WTC11 (cell line): Measurements from ENCODE around the gene ERBB2. TPM values are rescaled to one million over a fixed set of nuclear protein-coding genes. Genes with fewer than 3 reads are reported as not detected.
A peak's percentile ranks its signal among the peaks of the same experiment; 100 is the strongest.

Source experiments
- AFF4 ChIP-seq: sonication (generic); formaldehyde crosslinking; IDR thresholded peaks from 2 replicates; pipeline ENCODE4 v1.8.1; 2023; ENCODE audit warnings: mild to moderate bottlenecking, missing genetic modification reagents, borderline replicate concordance
- ATF2 ChIP-seq: sonication (generic); formaldehyde crosslinking; IDR thresholded peaks from 2 replicates; pipeline ENCODE4 v1.8.1; 2022; ENCODE audit warnings: low read depth, missing genetic modification reagents, borderline replicate concordance
- CBFB ChIP-seq: sonication (generic); formaldehyde crosslinking; IDR thresholded peaks from 2 replicates; pipeline ENCODE4 v1.8.1; 2022; ENCODE audit warnings: mild to moderate bottlenecking, low read depth, missing genetic modification reagents
- FOXJ3 ChIP-seq: sonication (generic); formaldehyde crosslinking; IDR thresholded peaks from 2 replicates; pipeline ENCODE4 v1.9.0; 2021; ENCODE audit warnings: missing genetic modification reagents, mild to moderate bottlenecking, borderline replicate concordance
- GABPB1 ChIP-seq: sonication (generic); formaldehyde crosslinking; IDR thresholded peaks from 2 replicates; pipeline ENCODE4 v1.8.1; 2023; ENCODE audit warnings: mild to moderate bottlenecking, missing genetic modification reagents
- IRF2 ChIP-seq: sonication (generic); formaldehyde crosslinking; IDR thresholded peaks from 2 replicates; pipeline ENCODE4 v1.8.0; 2022; ENCODE audit warnings: low read depth, missing genetic modification reagents, borderline replicate concordance
- MAX ChIP-seq: sonication (generic); formaldehyde crosslinking; IDR thresholded peaks from 2 replicates; pipeline ENCODE4 v1.8.0; 2022; ENCODE audit warnings: mild to moderate bottlenecking, missing genetic modification reagents
- MXD4 ChIP-seq: fragments of 250-450 bp; sonication (Bioruptor Pico); IDR thresholded peaks from 2 replicates; pipeline ENCODE4 v1.8.0; 2021; ENCODE audit warnings: mild to moderate bottlenecking, moderate library complexity, borderline replicate concordance
- MYBL2 ChIP-seq: sonication (generic); formaldehyde crosslinking; IDR thresholded peaks from 2 replicates; pipeline ENCODE4 v1.8.1; 2023; ENCODE audit warnings: mild to moderate bottlenecking, moderate library complexity, missing genetic modification reagents
- NR1H2 ChIP-seq: sonication (generic); formaldehyde crosslinking; IDR thresholded peaks from 2 replicates; pipeline ENCODE4 v1.9.0; 2021; ENCODE audit warnings: mild to moderate bottlenecking, moderate library complexity, missing genetic modification reagents
- OVOL2 ChIP-seq: fragments of 250-450 bp; sonication (Bioruptor Pico); IDR thresholded peaks from 2 replicates; pipeline ENCODE4 v1.9.0; 2021; ENCODE audit warnings: mild to moderate bottlenecking, borderline replicate concordance
- SMAD3 ChIP-seq: sonication (generic); formaldehyde crosslinking; IDR thresholded peaks from 2 replicates; pipeline ENCODE4 v1.8.0; 2022; ENCODE audit warnings: missing genetic modification reagents, mild to moderate bottlenecking, borderline replicate concordance
- TEAD1 ChIP-seq: sonication (generic); formaldehyde crosslinking; IDR thresholded peaks from 2 replicates; pipeline ENCODE4 v1.8.0; 2022; ENCODE audit warnings: mild to moderate bottlenecking, missing genetic modification reagents
- ZBTB21 ChIP-seq: sonication (generic); formaldehyde crosslinking; IDR thresholded peaks from 2 replicates; pipeline ENCODE4 v1.8.1; 2023; ENCODE audit warnings: mild to moderate bottlenecking, missing genetic modification reagents, borderline replicate concordance
- ZMAT4 ChIP-seq: fragments of 250-450 bp; sonication (Bioruptor Pico); IDR thresholded peaks from 2 replicates; pipeline ENCODE4 v1.9.0; 2021; ENCODE audit warnings: mild to moderate bottlenecking
- ZNF219 ChIP-seq: sonication (generic); formaldehyde crosslinking; IDR thresholded peaks from 2 replicates; pipeline ENCODE4 v1.8.0; 2023; ENCODE audit warnings: missing genetic modification reagents, mild to moderate bottlenecking, borderline replicate concordance
- ZNF423 ChIP-seq: fragments of 250-450 bp; sonication (Bioruptor Pico); IDR thresholded peaks from 2 replicates; pipeline ENCODE4 v2.1.2; 2022; ENCODE audit warnings: mild to moderate bottlenecking, moderate library complexity
- ZNF512 ChIP-seq: sonication (generic); formaldehyde crosslinking; IDR thresholded peaks from 2 replicates; pipeline ENCODE4 v1.8.1; 2022; ENCODE audit warnings: missing genetic modification reagents, borderline replicate concordance
- total RNA-seq: library from RNA; stranded (reverse); gene quantifications from 3 replicates; pipeline ENCODE4 v1.2.3, GENCODE V29; 2021
- TF ChIP-seq, protein P1 (sequence below): sonication (generic); formaldehyde crosslinking; IDR thresholded peaks from 2 replicates; pipeline ENCODE4 v1.8.1; 2023; ENCODE audit warnings: mild to moderate bottlenecking, missing genetic modification reagents
- TF ChIP-seq, protein P2 (sequence below): sonication (generic); formaldehyde crosslinking; IDR thresholded peaks from 2 replicates; pipeline ENCODE4 v1.8.1; 2022; ENCODE audit warnings: mild to moderate bottlenecking, moderate library complexity, missing genetic modification reagents
- TF ChIP-seq, protein P3 (sequence below): sonication (generic); formaldehyde crosslinking; IDR thresholded peaks from 2 replicates; pipeline ENCODE4 v1.8.0; 2023; ENCODE audit warnings: mild to moderate bottlenecking, missing genetic modification reagents
- TF ChIP-seq, protein P4 (sequence below): fragments of 250-450 bp; sonication (Bioruptor Pico); conservative IDR thresholded peaks from 2 replicates; pipeline ENCODE4 v1.9.0; 2021; ENCODE audit warnings: mild to moderate bottlenecking

ERBB2 gene
- total RNA-seq, 1 experiment from 2014 or later: 209 TPM

- TF ChIP-seq AFF4: no peak
- no peak for TF ChIP-seq MAX (CRISPR knock-in tag)
- TF ChIP-seq MXD4 (CRISPR knock-in tag): no peak
- TF ChIP-seq, protein P1, sequence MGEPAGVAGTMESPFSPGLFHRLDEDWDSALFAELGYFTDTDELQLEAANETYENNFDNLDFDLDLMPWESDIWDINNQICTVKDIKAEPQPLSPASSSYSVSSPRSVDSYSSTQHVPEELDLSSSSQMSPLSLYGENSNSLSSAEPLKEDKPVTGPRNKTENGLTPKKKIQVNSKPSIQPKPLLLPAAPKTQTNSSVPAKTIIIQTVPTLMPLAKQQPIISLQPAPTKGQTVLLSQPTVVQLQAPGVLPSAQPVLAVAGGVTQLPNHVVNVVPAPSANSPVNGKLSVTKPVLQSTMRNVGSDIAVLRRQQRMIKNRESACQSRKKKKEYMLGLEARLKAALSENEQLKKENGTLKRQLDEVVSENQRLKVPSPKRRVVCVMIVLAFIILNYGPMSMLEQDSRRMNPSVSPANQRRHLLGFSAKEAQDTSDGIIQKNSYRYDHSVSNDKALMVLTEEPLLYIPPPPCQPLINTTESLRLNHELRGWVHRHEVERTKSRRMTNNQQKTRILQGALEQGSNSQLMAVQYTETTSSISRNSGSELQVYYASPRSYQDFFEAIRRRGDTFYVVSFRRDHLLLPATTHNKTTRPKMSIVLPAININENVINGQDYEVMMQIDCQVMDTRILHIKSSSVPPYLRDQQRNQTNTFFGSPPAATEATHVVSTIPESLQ (CRISPR knock-in tag): no peak
- TF ChIP-seq MYBL2 (CRISPR knock-in tag): no peak
- no peak for TF ChIP-seq ATF2 (CRISPR knock-in tag)
- TF ChIP-seq ZNF512 (CRISPR knock-in tag): no peak
- no peak for TF ChIP-seq ZMAT4 (CRISPR knock-in tag)
- TF ChIP-seq ZNF423: peak; percentile 97
- TF ChIP-seq, protein P2, sequence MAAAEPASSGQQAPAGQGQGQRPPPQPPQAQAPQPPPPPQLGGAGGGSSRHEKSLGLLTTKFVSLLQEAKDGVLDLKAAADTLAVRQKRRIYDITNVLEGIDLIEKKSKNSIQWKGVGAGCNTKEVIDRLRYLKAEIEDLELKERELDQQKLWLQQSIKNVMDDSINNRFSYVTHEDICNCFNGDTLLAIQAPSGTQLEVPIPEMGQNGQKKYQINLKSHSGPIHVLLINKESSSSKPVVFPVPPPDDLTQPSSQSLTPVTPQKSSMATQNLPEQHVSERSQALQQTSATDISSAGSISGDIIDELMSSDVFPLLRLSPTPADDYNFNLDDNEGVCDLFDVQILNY: no peak
- no peak for TF ChIP-seq FOXJ3 (CRISPR knock-in tag)
- no peak for TF ChIP-seq CBFB (CRISPR knock-in tag)
- no peak for TF ChIP-seq IRF2
- TF ChIP-seq, protein P3, sequence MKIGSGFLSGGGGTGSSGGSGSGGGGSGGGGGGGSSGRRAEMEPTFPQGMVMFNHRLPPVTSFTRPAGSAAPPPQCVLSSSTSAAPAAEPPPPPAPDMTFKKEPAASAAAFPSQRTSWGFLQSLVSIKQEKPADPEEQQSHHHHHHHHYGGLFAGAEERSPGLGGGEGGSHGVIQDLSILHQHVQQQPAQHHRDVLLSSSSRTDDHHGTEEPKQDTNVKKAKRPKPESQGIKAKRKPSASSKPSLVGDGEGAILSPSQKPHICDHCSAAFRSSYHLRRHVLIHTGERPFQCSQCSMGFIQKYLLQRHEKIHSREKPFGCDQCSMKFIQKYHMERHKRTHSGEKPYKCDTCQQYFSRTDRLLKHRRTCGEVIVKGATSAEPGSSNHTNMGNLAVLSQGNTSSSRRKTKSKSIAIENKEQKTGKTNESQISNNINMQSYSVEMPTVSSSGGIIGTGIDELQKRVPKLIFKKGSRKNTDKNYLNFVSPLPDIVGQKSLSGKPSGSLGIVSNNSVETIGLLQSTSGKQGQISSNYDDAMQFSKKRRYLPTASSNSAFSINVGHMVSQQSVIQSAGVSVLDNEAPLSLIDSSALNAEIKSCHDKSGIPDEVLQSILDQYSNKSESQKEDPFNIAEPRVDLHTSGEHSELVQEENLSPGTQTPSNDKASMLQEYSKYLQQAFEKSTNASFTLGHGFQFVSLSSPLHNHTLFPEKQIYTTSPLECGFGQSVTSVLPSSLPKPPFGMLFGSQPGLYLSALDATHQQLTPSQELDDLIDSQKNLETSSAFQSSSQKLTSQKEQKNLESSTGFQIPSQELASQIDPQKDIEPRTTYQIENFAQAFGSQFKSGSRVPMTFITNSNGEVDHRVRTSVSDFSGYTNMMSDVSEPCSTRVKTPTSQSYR (CRISPR knock-in tag): 0 out of 2 replicates have a peak, but pooled peaks have one; percentile 19
- no peak for TF ChIP-seq SMAD3 (CRISPR knock-in tag)
- TF ChIP-seq TEAD1 (CRISPR knock-in tag): no peak; the same call in 1 of the 2 replicates
- no peak for TF ChIP-seq GABPB1
- TF ChIP-seq ZBTB21 (CRISPR knock-in tag): no peak
- no peak for TF ChIP-seq OVOL2
- no peak for TF ChIP-seq NR1H2 (CRISPR knock-in tag)
- TF ChIP-seq, protein P4, sequence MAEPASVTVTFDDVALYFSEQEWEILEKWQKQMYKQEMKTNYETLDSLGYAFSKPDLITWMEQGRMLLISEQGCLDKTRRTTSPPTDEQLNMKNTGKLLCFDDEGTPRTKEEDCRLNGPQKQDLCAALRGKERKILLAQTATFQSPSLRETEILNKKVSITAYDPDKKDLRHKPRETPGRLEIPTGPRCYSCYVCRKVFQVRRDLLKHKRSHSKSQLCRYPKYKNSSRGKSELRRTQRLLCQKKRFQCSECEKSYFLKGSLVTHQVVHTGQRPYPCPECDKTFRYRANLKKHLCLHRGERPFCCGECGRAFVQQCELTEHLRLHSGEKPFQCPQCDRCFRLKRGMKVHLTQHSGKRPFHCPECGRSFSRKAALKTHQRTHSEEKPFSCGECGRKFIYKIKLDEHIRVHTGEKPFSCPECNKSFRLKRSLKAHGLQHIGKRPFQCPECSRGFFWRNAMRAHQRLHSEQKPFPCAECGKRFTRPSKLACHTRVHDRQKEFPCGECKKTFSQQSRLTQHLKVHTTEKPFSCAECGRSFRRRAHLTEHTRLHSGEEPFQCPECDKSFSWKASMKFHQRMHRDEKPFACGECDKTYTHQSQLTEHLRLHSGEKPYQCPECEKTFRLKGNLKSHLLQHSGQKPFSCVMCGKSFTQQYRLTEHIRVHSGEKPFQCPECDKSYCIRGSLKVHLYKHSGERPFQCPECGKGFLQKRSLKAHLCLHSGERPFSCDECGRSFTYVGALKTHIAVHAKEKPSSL (CRISPR knock-in tag): no peak
- TF ChIP-seq ZNF219 (CRISPR knock-in tag): no peak
Measured at GRCh38 chr17:39704821-39705551, 5.1 kb downstream of the ERBB2 start (continued).
